IPS-11a (cell line): ENCODE data around the gene KRCC1.

Experiments
- H3K4me3 ChIP-seq: one replicate; pipeline ENCODE4 v1.5.1; 2013; ENCODE audit warnings: low read depth, low read length, control low read depth

KRCC1 gene

DNA sequence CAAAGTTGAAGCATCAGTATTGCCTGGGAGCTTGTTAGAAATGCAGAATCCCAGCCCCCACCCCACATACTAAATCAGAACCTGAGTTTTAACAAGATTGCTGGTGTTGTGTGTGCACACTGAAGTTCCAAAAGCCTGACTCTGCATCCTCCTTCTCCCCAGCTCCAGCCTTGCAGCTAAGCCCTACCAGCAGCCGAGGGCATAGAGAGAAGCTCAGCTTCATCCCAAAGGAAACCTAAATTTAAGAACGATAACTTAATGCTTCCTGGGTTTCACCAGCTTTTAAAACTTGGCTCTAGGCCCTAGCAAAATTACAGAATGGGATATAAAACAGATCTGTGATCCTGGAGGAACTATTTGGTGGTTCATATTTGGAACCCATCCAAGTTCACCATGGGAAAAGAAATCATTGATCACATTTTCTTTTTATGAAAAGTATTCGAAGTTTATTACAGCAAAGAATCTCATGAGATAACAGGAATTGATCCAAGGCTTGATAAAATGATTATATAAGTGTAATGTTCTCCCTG is 23.1 kb upstream of the KRCC1 start:
- H3K4me3 ChIP-seq, result no peak overlapping the region

DNA sequence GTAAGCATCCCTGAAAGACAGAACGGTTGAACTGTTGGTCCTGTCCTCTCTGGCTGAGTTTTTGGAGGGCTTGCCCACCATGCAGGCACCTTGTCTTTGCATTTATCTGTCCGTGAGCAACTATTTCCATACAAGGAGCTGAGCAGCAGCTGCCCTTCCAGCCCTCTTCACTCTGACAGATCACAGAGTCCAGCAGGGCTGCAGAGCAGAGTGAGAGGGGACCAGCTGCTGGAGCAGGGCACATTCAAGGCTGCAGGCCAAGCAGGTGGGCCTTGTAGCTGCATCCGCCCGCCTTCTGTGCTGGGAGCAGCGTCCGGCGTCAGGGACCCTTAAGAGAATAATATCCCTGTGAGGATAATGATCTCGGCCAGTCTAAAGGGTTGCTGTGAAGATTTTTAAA is 21.5 kb upstream of the KRCC1 start:
- H3K4me3 ChIP-seq, result no peak overlapping the region

- no peak overlapping the region for H3K4me3 ChIP-seq
Measured at GRCh38 chr2:88074854-88075292, 19.3 kb upstream of the KRCC1 start.

DNA sequence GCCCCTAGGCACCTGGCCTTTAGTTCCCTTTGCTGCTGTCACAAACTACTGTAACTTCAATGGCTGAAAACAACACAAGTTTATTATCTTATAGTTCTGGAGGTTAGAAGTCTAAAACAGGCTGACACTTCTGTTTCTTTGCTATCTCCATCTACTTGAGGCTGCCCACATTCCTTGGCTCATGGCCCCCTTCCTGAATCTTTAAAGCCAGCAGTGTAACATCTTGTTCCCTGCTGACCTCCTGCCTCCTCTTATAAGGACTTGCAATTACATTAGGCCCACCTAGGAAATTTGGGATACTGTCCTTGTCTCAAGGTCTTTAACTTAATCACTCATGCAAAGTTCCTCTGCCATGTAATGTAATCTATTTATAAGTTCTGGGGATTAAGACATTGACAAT is 18.6 kb upstream of the KRCC1 start:
- H3K4me3 ChIP-seq, result no peak overlapping the region

DNA sequence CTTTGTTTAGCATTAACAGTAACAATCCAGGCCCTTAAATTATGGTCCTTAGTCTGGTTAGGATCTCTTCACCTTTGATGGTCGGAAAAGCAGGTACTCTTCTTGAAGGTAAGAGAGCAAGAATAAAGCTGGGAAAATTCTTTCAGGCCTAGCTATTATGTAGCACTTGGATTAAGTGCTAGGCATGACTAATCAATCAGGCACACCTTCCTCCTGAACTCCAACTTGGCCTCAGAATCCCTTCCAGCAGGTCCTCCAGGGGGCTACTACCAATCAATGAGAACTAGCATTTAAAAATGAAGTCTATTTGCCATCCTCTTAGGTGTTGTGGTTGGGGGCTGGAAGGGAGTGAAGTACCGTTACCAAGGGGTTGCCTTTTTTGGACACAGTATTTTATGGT is 15.8 kb upstream of the KRCC1 start:
- H3K4me3 ChIP-seq, result no peak overlapping the region

- no peak overlapping the region for H3K4me3 ChIP-seq
Measured at GRCh38 chr2:88070055-88070454, 14.5 kb upstream of the KRCC1 start.

GRCh38 chr2:88069117-88069516 is 13.5 kb upstream of the KRCC1 start:
- H3K4me3 ChIP-seq, result no peak overlapping the region

DNA sequence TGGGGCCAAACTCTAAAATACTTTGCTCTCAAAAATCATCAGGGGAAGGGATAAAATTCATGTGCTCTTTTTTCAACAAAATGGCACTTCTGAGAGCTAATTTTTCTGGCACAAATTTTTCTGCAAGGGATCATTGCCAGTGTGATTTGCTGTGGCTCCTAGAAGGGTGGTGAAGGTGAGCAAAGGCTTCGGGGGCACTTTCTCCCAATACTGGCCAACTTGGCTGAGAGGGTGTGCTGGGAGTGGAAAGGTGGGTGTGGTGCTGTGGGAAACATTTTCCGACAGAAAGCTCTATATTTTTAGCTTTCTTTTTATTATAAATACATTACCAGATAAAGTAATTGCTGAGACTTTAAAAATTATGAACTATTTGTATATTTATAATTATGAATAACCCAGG is 12.5 kb upstream of the KRCC1 start:
- H3K4me3 ChIP-seq, result no peak overlapping the region

DNA sequence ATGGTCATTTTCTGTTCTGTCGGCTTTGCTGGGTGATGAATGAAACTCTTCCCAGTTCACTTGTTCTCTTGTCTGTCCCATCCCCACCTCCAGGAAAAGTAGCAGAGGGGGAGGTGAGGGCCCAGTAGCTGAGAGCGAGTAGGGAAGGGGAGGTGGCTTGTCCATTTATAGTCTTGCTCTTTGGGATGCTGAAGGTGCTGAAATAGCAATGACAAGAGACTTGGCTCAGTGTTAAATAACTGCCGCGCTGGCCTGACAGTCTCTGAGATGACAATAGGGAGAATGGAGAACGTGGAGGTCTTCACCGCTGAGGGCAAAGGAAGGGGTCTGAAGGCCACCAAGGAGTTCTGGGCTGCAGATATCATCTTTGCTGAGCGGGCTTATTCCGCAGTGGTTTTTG is 12.0 kb upstream of the KRCC1 start, which contains the start of gene SMYD1:
Gene SMYD1 (plus strand): TSS at position 228 of the 400 bp plus-strand sequence. CDS start 40 bp downstream, at position 268.
- H3K4me3 ChIP-seq, result no peak within 1 kb of the TSS

DNA sequence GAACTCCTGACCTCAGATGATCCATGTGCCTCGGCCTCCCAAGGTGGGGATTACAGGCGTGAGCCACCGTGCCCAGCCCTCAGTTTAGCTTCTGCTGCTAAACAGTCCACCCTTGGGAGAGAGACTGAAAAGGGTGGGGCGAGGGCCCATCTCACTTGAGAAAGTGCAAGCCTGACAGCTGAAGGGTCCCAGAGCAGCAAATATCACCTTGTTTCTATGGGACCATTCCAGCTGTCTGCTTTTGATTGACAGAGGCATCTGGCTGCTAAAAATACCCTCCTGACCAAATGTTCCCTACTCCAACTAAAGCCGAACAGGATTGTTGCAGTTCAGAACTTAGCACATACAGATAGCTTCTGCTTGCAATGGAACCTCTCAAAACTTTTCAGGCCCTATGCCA is 11.6 kb upstream of the KRCC1 start:
- H3K4me3 ChIP-seq, result no peak overlapping the region

GRCh38 chr2:88066543-88066942 is 11.0 kb upstream of the KRCC1 start:
- no peak overlapping the region for H3K4me3 ChIP-seq

DNA sequence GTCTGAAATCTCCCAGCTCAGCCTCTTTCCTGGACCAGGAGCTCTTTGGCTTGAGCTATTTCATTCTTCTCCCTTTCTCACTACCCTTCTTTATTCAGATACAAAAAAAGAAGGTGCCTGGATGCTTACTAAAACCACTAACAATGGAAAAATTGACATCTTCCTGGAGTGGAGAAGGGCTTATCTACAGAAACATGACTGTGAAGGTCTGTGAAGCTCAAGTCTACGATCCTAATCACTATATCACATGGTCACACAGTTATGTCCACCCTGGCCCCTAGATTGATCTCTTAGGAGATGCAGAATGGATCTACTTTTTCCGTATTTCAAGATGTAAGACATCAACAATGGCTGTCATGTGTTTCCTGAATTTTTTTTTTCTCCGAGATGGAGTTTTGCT is 5.7 kb upstream of the KRCC1 start:
- no peak overlapping the region for H3K4me3 ChIP-seq

- H3K4me3 ChIP-seq, result no peak overlapping the region
Measured at GRCh38 chr2:88060907-88061275, 5.3 kb upstream of the KRCC1 start.

DNA sequence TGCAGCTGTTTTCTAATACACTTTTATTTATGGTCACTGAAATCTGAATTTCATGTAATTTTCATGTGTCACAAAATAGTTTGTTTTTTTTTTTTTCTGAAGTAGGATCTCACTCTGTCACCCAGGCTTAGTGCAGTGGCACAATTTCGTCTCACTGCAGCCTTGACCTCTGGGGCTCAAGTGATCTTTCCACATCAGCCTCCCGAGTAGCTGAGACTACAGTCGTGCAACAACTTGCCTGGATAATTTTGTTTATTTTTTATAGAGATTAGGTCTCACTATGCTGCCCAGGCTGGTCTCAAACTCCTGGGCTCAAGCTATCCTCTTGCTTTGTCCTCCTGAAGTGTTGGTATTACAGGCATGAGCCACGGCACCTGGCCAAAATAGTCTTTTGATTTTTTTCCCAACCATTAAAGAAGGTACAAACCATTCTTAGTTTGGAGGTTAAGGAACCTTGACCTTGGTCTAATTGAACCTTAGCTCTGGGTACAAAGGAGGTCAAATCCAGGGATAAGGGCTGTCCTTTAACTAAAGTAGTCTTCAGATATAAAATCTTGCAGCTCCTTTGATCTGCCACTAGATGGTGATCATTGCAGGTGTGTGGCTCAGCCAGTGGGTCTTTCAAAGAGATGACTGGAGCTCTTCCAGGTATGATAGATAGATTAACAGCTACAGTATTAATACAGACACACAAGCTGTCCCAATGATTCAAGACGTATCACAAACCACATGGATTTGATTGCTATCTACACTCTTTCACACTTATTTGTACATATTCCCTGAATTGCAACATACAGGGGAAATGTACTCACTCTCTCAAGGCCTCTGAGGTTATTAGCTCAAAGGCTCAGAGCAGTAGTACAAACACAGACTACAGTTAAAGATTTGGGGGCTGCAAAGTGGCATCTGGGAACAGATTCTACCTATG is 4.7 kb upstream of the KRCC1 start:
- no peak overlapping the region for H3K4me3 ChIP-seq

- no peak overlapping the region for H3K4me3 ChIP-seq
Measured at GRCh38 chr2:88058191-88058590, 2.6 kb upstream of the KRCC1 start.

DNA sequence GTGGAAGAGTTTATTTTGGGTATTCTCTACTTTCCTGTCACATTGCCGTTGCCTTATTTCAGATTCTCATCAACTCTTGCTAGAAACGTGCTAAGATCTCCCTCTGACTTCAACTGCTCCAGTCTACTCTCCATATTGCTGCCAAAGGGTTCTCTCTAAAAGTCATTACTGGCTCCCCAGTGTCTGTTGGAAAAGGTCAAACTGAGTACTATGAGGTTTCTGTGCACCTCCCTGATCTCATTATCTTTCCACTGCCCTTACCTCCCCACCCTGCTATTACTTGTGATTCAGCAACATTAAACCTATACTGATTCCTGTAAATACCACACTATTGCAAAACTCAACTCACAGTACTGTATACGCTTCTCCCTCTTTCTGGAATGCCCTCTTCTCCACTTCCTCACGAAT is 1.9 kb upstream of the KRCC1 start:
- no peak overlapping the region for H3K4me3 ChIP-seq

DNA sequence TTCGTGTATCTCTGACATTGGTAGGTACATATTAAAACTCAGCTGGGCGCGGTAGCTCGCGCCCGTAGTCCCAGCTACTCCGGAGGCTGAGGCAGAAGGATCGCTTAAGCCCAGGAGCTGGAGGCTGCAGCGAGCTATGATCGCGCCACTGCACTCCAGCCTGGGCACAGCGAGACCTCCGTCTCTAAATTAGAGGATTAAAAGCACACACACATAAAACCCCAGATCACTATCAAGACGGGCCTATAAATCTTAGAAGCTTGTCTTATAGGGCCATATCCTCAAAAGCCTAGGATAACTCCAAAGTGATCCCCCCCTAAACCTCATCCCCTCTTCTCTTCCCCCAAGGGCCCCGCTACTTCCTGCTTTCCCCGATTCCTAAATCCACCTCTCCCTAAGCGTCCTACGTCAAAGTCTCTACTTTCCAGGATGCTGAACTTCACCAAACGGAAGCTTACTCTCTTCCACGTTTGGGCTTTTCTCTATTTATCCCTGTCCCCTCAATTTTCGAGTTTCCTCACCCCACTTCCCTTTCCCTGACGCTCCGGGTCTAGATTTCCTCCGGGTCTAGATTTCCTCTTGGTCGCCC is 707 bp downstream of the KRCC1 start:
- H3K4me3 ChIP-seq, result peak overlapping the region; percentile 82

- peak overlapping the region; percentile 82 for H3K4me3 ChIP-seq
Measured at GRCh38 chr2:88053934-88054781, 1.4 kb downstream of the KRCC1 start.

- no peak overlapping the region for H3K4me3 ChIP-seq
Measured at GRCh38 chr2:88053296-88053695, 2.3 kb downstream of the KRCC1 start.

DNA sequence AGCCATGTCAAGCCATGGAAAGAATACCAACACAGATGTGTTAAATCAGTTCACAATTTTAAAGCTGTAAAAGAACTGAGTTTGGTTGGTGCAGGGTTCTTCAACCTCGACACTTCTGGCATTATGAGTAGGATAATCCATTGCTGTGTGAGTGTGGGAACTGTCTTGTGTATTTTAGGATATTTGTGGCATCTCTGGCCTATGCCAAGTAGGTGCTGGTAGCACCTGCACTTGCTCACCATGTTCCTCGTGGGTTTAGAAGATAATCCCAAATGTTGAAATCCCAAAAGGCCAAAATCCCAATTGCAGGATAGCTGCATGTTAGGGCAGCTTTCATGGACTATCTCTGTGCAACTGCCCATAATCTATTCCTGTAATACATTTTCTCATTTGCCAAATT is 3.8 kb downstream of the KRCC1 start:
- H3K4me3 ChIP-seq, result no peak overlapping the region

GRCh38 chr2:88049622-88050021 is 6.0 kb downstream of the KRCC1 start:
- no peak overlapping the region for H3K4me3 ChIP-seq
